ENCODE results near the gene CTSS.

- TF ChIP-seq, protein P1, sequence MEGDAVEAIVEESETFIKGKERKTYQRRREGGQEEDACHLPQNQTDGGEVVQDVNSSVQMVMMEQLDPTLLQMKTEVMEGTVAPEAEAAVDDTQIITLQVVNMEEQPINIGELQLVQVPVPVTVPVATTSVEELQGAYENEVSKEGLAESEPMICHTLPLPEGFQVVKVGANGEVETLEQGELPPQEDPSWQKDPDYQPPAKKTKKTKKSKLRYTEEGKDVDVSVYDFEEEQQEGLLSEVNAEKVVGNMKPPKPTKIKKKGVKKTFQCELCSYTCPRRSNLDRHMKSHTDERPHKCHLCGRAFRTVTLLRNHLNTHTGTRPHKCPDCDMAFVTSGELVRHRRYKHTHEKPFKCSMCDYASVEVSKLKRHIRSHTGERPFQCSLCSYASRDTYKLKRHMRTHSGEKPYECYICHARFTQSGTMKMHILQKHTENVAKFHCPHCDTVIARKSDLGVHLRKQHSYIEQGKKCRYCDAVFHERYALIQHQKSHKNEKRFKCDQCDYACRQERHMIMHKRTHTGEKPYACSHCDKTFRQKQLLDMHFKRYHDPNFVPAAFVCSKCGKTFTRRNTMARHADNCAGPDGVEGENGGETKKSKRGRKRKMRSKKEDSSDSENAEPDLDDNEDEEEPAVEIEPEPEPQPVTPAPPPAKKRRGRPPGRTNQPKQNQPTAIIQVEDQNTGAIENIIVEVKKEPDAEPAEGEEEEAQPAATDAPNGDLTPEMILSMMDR (IDR thresholded peaks at IDR 0.05; ENCODE audit: borderline replicate concordance, extremely low read depth, low read length, poor library complexity, severe bottlenecking) = no peak
- no peak for TF ChIP-seq EZH2 (IDR thresholded peaks at IDR 0.05; ENCODE audit: borderline replicate concordance, low read depth, low read length, severe bottlenecking)
Measured at GRCh38 chr1:150788946-150789345, 23.4 kb upstream of the CTSS start.

Data from DND-41 (cell line).